Esophagus mucosa (tissue), 1 donor: ENCODE data around the gene TMEM178B. TPM values are rescaled to one million over a fixed set of nuclear protein-coding genes. Genes with fewer than 3 reads are reported as not detected.
"Not testable (repeated sequence)": the region's sequence is repeated elsewhere in the genome, so short reads cannot be mapped to it uniquely, and the experiment has no call there.

Experiments
- ATAC-seq: fragments of 200-7000 bp; cut with Tn5 transposase; one replicate; pipeline ENCODE4 v1.9.1; 2020
- total RNA-seq: library from RNA; stranded (reverse); gene quantifications from one replicate; pipeline ENCODE4 v1.2.4, GENCODE V29; 2023
- donor health status: DM: yes; HTN: yes; CAD: no.

The TMEM178B gene
- 4.0 TPM for total RNA-seq

DNA sequence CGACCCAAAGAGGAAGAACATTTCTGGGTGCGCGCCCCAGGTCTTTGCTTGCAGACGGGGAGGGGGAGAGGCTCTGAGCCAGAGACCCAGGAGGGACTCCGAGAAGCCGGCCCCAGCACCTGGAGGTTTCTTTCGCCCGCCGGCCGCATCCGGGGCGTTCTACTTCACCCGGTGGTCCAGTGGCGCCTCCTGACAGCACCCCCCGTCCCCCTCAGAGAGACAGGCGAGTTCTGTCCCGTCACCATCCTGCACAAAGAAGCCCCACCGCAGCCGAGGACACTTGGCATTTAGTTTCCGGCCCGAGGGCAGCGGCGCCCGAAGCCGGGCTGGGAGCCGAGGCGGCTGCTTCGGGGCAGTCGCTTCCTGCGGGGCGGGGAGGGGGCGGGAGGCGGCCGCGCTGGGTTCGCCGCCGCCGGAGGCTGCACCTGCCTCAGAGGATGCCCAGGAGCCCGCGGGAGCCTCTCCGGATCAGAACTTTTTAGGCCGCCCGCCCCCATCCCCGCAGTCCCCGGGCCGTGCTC, at the start of gene TMEM178B:
TMEM178B (plus strand) TSS at position 424 of the 521 bp plus-strand sequence.
- ATAC-seq = peak; percentile 21

DNA sequence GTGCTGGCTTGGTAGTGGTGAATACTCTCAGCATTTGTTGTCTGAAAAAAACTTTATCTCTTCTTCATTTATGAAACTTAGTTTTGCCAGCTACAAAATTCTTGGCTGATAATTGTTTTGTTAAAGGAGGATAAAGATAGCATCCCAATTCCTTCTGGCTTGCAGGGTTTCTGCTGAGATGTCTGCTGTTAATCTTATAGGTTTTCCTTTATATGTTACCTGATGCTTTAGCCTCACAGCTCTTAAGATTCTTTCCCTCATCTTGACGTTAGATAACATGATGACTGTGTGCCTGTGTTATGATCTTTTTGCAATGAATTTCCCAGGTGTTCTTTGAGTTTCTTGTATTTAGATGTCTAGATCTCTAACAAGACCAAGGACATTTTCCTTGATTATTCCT, 49.2 kb upstream of the TMEM178B start:
- no peak for ATAC-seq

DNA sequence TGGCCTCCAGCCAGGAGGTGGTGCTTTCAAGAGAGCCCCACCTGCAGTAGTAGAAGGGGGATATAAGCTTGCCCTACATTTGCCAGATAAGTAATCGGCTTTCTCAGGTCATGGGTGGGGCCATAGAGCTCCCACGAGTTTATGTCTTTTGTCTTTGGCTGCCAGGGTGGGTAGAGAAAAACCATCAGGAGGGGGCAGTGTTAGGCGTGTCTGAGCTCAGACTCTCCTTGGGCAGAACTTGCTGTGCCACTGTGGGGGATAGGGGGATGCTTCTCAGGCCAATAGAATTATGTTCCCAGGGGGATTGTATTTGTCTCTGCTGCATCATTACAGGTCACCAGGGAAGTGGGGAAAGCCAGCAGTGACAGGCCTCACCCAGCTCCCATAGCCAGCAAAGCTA, 46.8 kb upstream of the TMEM178B start:
- ATAC-seq = no peak

- no peak for ATAC-seq
Observed at GRCh38 chr7:141028767-141029166, 45.1 kb upstream of the TMEM178B start.

- ATAC-seq = not testable (repeated sequence)
Observed at GRCh38 chr7:141032539-141033323, 41.1 kb upstream of the TMEM178B start.

- ATAC-seq = not testable (repeated sequence)
Observed at GRCh38 chr7:141038100-141038499, 35.8 kb upstream of the TMEM178B start.

DNA sequence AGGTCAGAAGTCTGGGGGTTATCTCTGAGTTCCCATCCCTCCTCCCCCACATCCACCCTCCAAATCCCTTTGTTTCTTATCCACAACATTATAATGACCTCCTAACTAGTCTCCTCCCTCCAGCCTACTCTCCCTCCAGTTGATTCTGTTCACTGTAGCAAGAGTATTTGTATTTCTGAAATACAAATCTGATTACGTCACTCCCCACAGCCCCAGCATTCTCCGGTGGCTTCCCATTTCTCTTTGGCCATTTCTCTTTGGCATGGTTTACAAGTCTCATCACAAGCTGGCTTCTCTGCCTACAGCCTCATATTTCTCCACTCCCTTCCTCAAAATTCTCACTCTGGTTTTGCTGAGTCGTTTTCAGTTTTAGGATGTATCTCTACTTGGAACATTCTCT, 34.5 kb upstream of the TMEM178B start:
- ATAC-seq = no peak

DNA sequence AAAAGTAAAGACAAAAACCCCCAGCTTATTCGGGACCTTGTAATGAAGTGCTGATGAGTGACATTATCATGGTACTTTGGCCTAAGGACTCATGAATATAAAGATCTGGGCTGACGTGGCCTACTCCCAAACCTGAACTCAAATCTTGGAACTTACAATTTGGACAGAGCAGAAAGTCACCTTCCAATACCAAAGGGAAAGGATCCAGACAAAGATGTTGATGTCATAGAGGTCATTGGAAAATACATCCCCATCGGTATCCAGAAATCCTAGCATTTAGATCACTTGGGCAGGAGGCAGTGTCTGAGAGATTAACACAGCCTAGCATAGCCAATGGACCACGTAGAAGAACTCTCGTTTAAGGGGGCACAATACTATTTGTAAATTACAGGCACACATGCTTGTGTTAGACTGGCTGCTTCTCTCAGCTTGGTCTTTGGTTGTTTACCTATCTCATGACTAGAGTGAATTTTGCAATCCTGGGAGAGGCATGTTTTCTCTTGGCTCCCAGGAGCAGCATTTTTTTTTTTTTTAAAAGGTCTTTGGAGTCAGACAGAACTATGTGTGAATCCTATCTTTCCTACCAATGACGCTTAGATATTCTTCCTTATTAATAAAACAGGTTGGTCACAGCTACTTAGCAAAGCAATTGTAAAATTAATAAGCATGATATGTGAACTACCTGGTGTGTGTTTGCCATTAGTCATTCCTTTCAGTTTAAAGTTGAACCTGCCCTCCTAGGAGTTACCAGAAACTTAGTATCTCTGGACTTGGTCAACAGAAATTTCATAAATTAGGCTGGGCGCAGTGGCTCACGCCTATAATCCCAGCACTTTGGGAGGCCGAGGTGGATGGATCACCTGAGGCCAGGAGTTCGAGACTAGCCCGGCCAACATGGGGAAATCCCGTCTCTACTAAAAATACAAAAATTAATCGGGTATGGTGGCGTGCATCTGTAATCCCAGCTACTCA, 31.4 kb upstream of the TMEM178B start:
- ATAC-seq = peak; percentile 42

DNA sequence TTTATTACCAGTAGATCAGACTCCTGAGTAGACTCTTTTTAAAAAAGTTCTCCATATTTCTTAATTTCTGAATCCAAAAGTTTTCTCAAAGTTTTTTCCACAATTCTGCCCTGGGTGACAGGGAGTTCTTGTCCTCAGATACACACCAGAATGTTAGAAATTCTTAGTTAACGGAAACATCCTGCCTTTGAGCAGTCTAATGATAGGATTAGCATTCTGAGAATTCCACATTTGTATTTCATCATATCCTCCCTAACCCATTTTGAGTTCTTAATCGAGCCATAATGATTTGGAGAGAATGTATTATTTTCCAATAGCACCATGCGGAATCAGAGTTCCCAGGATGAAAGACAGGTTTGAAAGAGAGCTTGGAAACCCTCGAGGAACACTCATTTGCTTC, 30.2 kb upstream of the TMEM178B start:
- ATAC-seq = no peak

GRCh38 chr7:141045126-141045841, 28.6 kb upstream of the TMEM178B start:
- ATAC-seq = no peak

DNA sequence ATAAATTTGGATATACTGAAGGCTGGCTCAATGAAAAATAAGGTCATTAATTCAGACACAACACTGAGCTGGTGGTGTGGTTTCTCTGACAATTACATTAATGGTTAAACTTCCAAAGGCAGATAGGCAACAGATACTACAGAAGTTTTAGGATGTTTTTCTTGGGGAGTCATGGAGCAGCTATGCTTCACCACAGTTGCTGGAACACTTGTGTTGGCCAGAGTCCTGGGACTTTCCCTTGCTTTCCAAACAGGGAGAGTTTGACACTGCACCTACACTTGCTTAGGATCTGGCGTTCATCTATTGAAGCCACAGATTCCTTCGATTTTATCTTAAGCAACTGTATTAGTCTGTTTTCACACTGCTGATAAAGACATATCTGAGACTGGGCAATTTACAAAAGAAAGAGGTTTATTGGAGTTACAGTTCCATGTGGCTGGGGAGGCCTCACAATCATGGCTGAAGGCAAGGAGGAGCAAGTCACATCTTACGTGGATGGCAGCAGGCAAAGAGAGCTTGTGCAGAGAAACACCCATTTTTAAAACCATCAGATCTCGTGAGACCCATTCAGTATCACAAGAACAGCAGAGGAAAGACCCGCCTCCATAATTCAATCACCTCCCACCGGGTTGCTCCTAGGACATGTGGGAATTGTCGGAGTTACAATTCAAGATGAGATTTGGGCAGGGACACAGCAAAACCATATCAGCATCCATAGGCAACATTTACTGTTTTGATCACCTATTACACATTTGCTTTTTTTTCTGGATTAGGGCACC, 27.8 kb upstream of the TMEM178B start:
- ATAC-seq = no peak

- peak; percentile 54 for ATAC-seq
Observed at GRCh38 chr7:141053626-141054025, 20.2 kb upstream of the TMEM178B start.

DNA sequence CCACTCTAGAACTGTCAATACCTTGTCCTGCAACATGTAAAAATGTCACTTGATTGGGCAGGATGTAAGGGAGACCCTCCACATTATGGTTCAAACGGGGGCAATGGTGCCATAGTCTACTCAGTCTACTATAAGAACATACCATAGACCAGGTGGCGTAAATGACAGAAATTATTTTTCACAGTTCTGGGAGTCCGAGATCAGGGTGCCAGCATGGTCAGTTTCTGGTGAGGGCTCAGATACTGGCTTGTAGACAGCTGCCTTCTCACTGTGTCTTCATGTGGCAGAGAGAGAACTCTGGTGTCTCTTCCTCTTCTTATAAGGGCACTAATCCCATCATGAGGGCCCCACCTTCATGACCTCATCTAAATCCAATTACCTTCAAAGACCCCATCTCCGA, 18.7 kb upstream of the TMEM178B start:
- ATAC-seq = no peak

DNA sequence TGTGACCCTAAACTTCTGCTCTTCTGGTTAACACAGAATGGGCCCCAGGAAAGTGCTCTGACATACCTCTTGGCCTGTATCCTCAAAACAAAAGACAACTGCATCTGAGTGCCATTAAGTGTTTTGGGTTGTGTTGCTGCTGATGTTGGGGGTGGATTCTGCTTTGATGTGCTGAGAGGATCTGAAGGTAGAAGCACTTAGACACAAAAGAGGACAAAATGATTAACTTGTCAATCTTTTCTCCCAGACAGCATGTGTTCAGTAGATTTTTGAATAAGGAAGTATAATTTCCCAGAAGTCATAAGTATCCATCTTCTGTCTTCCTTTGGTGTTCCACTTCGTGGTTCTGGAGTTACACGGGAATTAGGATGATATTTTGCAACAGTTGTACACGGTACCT, 16.1 kb upstream of the TMEM178B start:
- no peak for ATAC-seq

DNA sequence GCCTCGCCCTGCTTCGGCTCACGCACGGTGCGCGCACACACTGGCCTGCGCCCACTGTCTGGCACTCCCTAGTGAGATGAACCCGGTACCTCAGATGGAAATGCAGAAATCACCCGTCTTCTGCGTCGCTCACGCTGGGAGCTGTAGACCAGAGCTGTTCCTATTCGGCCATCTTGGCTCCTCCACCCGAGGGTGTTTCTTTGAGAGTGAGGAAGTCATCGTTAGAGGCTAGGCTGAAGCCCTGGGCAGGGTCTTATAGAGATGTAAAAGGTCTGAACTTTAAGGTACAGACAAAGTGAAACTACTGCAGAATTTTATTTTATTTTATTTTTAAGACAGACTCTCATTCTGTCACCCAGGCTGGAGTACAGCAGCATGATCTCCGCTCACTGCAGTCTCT, 6.0 kb upstream of the TMEM178B start:
- ATAC-seq = not testable (repeated sequence)

GRCh38 chr7:141071260-141071854, 2.5 kb upstream of the TMEM178B start:
- ATAC-seq = peak; percentile 44

- no peak for ATAC-seq
Observed at GRCh38 chr7:141071855-141072547, 1.9 kb upstream of the TMEM178B start.

- peak; percentile 74 for ATAC-seq
Observed at GRCh38 chr7:141072548-141073172, 1.2 kb upstream of the TMEM178B start.

DNA sequence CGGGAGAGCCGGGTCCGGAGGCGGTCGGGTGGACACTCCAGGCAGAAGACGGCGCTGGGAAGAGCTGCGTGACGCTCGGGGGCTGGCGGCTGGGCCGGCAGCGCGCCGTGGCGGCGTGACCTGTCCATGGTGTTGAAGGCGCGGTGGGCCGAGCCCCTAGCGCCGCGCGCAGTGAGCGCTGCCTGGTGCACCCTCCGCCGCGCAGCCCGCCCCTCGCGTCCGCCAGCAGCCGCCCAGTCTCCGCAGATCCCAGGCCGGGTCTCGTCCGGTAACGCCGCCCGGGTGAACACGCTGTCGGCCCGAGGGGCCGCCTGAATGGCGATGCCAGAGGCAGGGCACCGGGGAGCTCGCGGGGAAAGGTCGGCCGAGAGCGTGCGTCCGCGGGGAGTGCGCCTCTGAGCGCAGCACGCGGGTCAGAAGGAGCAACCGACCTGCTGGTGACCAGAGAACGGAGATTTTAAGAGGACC, 657 bp upstream of the TMEM178B start:
- peak; percentile 61 for ATAC-seq
